Upper lobe of left lung (tissue), 4 donors: ENCODE data around the gene ZNF143.
"Not testable (repeated sequence)": the region's sequence is repeated elsewhere in the genome, so short reads cannot be mapped to it uniquely, and the experiment has no call there.

ENCODE experiments used
- CTCF ChIP-seq, 6 experiments: fragments of 450-650 bp in 4 of 6; fragments of 200-600 bp in 2 of 6; sonication (generic) in 2 of 6; IDR thresholded peaks; one replicate each; pipeline ENCODE4 v1.5.1; 2016 to 2019; ENCODE audit warnings: antibody characterized with exemption in 6 of 6
- POLR2A ChIP-seq, 4 donors: fragments of 450-650 bp; IDR thresholded peaks; one replicate each; pipeline ENCODE4 v1.5.1; 2016 to 2017; ENCODE audit warnings: antibody characterized with exemption in 4 of 4, mild to moderate bottlenecking in 2 of 4

DNA sequence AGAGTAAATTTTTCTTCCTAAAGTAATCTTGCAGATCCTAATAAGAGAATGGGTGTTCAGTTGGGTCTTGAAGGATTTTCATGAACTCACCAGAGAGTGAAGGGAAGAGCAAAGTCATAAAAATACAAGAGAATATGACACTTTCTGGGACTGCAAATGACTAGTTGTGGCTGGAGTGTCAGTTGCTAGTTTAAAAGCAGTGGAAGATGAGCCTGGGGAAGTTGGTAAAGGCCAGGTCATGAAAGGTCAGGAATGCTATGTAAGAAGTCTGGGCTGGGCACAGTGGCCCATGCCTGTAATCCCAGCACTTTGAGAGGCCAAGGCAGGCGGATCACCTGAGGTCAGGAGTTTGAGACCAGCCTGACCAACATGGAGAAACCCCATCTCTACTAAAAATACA is 53.8 kb downstream of the ZNF143 start:
- TF ChIP-seq POLR2A, CTCF (IDR thresholded peaks at IDR 0.05): not testable (repeated sequence)
